ENCODE data around the gene HORMAD1. TPM values are rescaled to one million over a fixed set of nuclear protein-coding genes. Genes with fewer than 3 reads are reported as not detected.

The HORMAD1 gene
- total RNA-seq, 4 donors from 2014 or later, result 4.1 to 10.1 (median 9.3) TPM; not detected in 1

GRCh38 chr1:150650193-150650592 lies 70.5 kb downstream of the HORMAD1 start:
- intact Hi-C loops (cut with DNase I), result no loop called here
- no peak for DNase-seq
- peak overlapping the region in 3 of 4 donors; percentile 18 to 68 (median 56) for H3K27ac ChIP-seq

DNA sequence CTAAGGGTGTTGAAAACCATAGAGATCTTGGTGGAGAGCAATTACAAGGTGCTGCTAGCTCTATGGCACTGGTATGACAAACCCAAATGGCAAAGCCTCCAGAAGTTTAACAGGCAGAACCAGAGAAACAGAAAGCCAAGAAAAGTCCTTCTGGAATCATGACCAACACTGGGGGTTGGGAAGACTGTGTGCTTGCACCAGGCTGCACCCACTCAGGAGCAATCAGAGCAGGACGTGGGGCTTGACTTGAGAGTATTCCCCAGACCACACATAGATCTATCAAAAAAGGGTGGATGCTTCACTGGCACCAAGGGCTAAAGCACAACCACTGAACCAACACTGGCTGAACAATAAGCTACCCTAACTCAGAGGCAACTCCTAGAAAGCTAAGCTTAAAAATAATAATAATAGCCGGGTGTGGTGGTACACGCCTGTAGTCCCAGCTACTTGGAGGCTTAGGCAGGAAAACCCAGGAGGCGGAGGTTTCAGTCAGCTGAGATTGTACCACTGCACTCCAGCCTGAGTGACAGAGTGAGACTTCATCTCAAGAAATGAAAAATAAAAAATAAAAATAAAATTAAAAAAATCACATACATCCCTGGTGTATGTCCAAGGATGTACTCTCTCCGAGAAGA lies 71.1 kb downstream of the HORMAD1 start:
- no peak for TF ChIP-seq POLR2A (IDR thresholded peaks at IDR 0.05)
- TF ChIP-seq CTCF (IDR thresholded peaks at IDR 0.05), result no peak
- 80 to 93% methylated on average over 4 to 5 of the region's 5 CpGs for WGBS, 2 donors
- no peaks in the 10 kb centered on the region for H3K27me3 ChIP-seq
- H3K4me1 ChIP-seq, result peaks cover 0 to 30% (median 0%) of the 10 kb centered on the region in 3 donors
- no peaks in the 10 kb centered on the region for H3K9me3 ChIP-seq
- intact Hi-C loops (cut with DNase I), result no loop called here
- no peak overlapping the region for H3K4me3 ChIP-seq
- peak overlapping the region in 3 of 4 donors; percentile 25 to 68 (median 56) for H3K27ac ChIP-seq
- no peak for DNase-seq
- peaks cover 18 to 75% (median 20%) of the 10 kb centered on the region in 3 donors for H3K36me3 ChIP-seq

More at GRCh38 chr1:150650193-150650592, 70.5 kb downstream of the HORMAD1 start:
- no peak overlapping the region for H3K4me3 ChIP-seq
- H3K9me3 ChIP-seq, result no peaks in the 10 kb centered on the region
- WGBS, 2 donors, result 44 to 88% methylated on average over 1 of the region's 1 CpG
- TF ChIP-seq POLR2A (IDR thresholded peaks at IDR 0.05) (no peak), CTCF (IDR thresholded peaks at IDR 0.05) (no peak)
- no peaks in the 10 kb centered on the region for H3K27me3 ChIP-seq
- H3K4me1 ChIP-seq, result peaks cover 0 to 30% (median 0%) of the 10 kb centered on the region in 3 donors
- peaks cover 18 to 72% (median 20%) of the 10 kb centered on the region in 3 donors for H3K36me3 ChIP-seq

Small RNA genes within 50 kb of the gene (small RNA-seq; reads per million reads assigned to genes)
- gene RNU6-1042P, result 0 to 0.07 (median 0) reads per million in 4 donors

Other genes starting within 250 kb of the HORMAD1 start
- gene TARS2, start 233.5 kb downstream of the HORMAD1 start, total RNA-seq, result 10 to 100 TPM; 10.5 to 16.5 (median 13.7) TPM
- gene ECM1, start 212.8 kb downstream of the HORMAD1 start, total RNA-seq, result 1,000 to 10,000 TPM in 1 of 4 donors, 100 to 1,000 TPM in 3; 311 to 1,013 (median 406) TPM
- gene FALEC, start 205.1 kb downstream of the HORMAD1 start, total RNA-seq, result 1 to 10 TPM in 1 of 4 donors, not detected in 3; 3.6 TPM
- 10 to 100 TPM; 30.6 to 76.8 (median 43.3) TPM for gene ADAMTSL4, start 171.5 kb downstream of the HORMAD1 start, total RNA-seq
- gene MCL1, start 141.3 kb downstream of the HORMAD1 start, total RNA-seq, result 100 to 1,000 TPM; 167 to 256 (median 216) TPM
- 100 to 1,000 TPM; 179 to 377 (median 344) TPM for gene ENSA, start 91.3 kb downstream of the HORMAD1 start, total RNA-seq
- gene GOLPH3L, start 23.7 kb downstream of the HORMAD1 start, total RNA-seq, result 10 to 100 TPM; 26.1 to 38.6 (median 31.8) TPM
- 10 to 100 TPM; 19.7 to 82.4 (median 48.0) TPM for gene CTSS, start 44.9 kb upstream of the HORMAD1 start, total RNA-seq
- gene CTSK, start 87.4 kb upstream of the HORMAD1 start, total RNA-seq, result 10 to 100 TPM in 2 of 4 donors, 1 to 10 TPM in 2; 3.0 to 71.7 (median 38.5) TPM
- gene ARNT, start 155.7 kb upstream of the HORMAD1 start, total RNA-seq, result 10 to 100 TPM; 20.5 to 39.9 (median 25.0) TPM
- not detected for gene CTXND2, start 166.2 kb upstream of the HORMAD1 start, total RNA-seq
- 10 to 100 TPM; 20.5 to 39.5 (median 25.3) TPM for gene SETDB1, start 205.5 kb upstream of the HORMAD1 start, total RNA-seq

All from esophagus squamous epithelium (tissue), 5 donors.